MM.1S (cell line): ENCODE data around the gene PROC.
A peak's percentile ranks its signal among the peaks of the same experiment; 100 is the strongest.

Experiments used
- DNase-seq: peaks from one replicate; pipeline ENCODE4 v3.0.0-alpha.2; 2015
- H2AFZ ChIP-seq: fragments of 300-600 bp; sonication (generic); 2 replicates; pipeline ENCODE4 v1.6.0; 2016; ENCODE audit warnings: antibody characterized with exemption, low read length
- H3F3A ChIP-seq: fragments of 300-600 bp; sonication (generic); 2 replicates; pipeline ENCODE4 v1.6.1; 2016; ENCODE audit warnings: mild to moderate bottlenecking, antibody characterized with exemption, low read length, moderate library complexity, mixed read lengths; ENCODE audit not compliant: insufficient read depth
- H3K27ac ChIP-seq: fragments of 300-600 bp; sonication (generic); 2 replicates; pipeline ENCODE4 v1.5.1; 2016; ENCODE audit warnings: mild to moderate bottlenecking, low read length
- H3K27me3 ChIP-seq: fragments of 300-600 bp; sonication (generic); replicated peaks from 2 replicates; pipeline ENCODE4 v1.6.0; 2016; ENCODE audit warnings: low read length; ENCODE audit not compliant: insufficient read depth
- H3K36me3 ChIP-seq: fragments of 300-600 bp; sonication (generic); replicated peaks from 2 replicates; pipeline ENCODE4 v1.6.1; 2016; ENCODE audit warnings: mild to moderate bottlenecking, low read length, mixed read lengths; ENCODE audit not compliant: insufficient read depth
- H3K4me1 ChIP-seq: fragments of 300-600 bp; sonication (generic); 2 replicates; pipeline ENCODE4 v1.6.1; 2016; ENCODE audit warnings: low read length, mixed read lengths
- H3K4me2 ChIP-seq: fragments of 300-600 bp; sonication (generic); 2 replicates; pipeline ENCODE4 v1.6.0; 2016; ENCODE audit warnings: low read depth, low read length
- H3K4me3 ChIP-seq: fragments of 300-600 bp; sonication (generic); 2 replicates; pipeline ENCODE4 v1.5.1; 2016; ENCODE audit warnings: low read length, mixed read lengths
- H3K79me2 ChIP-seq: fragments of 300-600 bp; sonication (generic); 2 replicates; pipeline ENCODE4 v1.6.1; 2016; ENCODE audit warnings: mixed run types, low read length, mixed read lengths
- H3K9ac ChIP-seq: fragments of 300-600 bp; sonication (generic); 2 replicates; pipeline ENCODE4 v1.6.1; 2016; ENCODE audit warnings: low read length, mixed read lengths
- H3K9me2 ChIP-seq: fragments of 300-600 bp; sonication (generic); replicated peaks from 2 replicates; pipeline ENCODE4 v1.6.1; 2016; ENCODE audit warnings: mild to moderate bottlenecking, low read length, mixed read lengths; ENCODE audit not compliant: insufficient read depth
- H3K9me3 ChIP-seq: fragments of 300-600 bp; sonication (generic); replicated peaks from 2 replicates; pipeline ENCODE4 v1.6.1; 2016; ENCODE audit warnings: mild to moderate bottlenecking, low read length, mixed read lengths; ENCODE audit not compliant: insufficient read depth
- H4K20me1 ChIP-seq: fragments of 300-600 bp; sonication (generic); 2 replicates; pipeline ENCODE4 v1.6.1; 2016; ENCODE audit warnings: mild to moderate bottlenecking, low read length, moderate library complexity, mixed read lengths; ENCODE audit not compliant: insufficient read depth
- EZH2 ChIP-seq: fragments of 300-600 bp; sonication (generic); optimal IDR thresholded peaks from 2 replicates; pipeline ENCODE3; 2017; ENCODE audit warnings: low read depth, mild to moderate bottlenecking, antibody characterized with exemption, low read length, mixed read lengths
- EZH2phosphoT487 ChIP-seq: fragments of 300-600 bp; sonication (generic); IDR thresholded peaks from 2 replicates; pipeline ENCODE4 v1.6.1; 2018; ENCODE audit warnings: antibody characterized with exemption, low read length
- TF ChIP-seq, protein P1 (sequence below): fragments of 300-600 bp; sonication (generic); IDR thresholded peaks from 2 replicates; pipeline ENCODE4 v1.5.1; 2016; ENCODE audit warnings: antibody characterized with exemption, low read length, mixed read lengths

The PROC gene

DNA sequence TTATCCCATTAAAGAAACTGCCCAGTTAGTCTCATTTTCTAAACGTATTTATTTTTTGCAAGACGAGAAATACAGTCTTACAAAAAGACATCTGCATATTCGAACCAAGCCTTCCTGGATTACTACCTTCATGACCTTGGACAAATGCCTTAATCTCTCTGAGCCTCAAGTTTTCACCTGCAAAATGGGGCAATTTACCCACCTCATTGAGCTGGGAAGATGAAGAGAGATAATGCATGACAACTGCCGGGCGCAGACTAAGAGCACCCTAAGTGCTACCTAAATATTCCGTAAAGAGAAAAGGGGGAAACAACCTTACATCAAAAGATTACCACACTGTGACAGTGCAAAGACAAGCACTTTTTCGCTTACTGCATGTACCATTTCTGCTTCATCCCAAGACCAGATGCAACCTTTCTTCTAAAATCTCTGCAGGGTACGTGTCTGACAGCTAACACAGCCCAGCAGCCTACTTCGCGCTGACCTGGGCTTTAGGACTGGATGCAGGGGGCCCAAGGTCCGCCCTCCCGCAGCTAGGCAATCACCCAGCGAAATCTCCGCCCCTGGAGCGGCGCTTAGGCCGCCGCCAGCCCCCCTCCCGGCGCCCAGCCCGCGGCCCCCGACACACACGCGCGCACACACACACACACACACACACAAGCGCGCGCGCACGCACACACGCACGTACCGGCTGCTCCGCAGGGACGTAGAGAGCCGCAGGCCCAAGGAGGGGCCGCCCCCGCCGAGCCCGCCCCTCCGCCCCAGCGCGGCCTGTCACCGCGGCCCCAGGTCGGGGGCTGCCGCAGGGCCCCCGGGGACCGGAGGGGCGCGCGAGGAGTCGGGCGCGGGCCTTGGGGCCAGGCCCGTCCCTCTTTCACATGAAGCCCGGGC is 31.2 kb upstream of the PROC start:
- DNase-seq: peak; percentile 92
- H3K79me2 ChIP-seq: peaks cover 49% of the 10 kb centered on the region
- peaks cover 29% of the 10 kb centered on the region for H3K4me1 ChIP-seq
- H3K9me2 ChIP-seq: no peaks in the 10 kb centered on the region
- H3K4me2 ChIP-seq: peak overlapping the region; percentile 67
- H3K36me3 ChIP-seq: no peaks in the 10 kb centered on the region
- H3K27ac ChIP-seq: peak overlapping the region; percentile 99
- TF ChIP-seq EZH2 (no peak), EZH2phosphoT487 (no peak)
- TF ChIP-seq, protein P1, sequence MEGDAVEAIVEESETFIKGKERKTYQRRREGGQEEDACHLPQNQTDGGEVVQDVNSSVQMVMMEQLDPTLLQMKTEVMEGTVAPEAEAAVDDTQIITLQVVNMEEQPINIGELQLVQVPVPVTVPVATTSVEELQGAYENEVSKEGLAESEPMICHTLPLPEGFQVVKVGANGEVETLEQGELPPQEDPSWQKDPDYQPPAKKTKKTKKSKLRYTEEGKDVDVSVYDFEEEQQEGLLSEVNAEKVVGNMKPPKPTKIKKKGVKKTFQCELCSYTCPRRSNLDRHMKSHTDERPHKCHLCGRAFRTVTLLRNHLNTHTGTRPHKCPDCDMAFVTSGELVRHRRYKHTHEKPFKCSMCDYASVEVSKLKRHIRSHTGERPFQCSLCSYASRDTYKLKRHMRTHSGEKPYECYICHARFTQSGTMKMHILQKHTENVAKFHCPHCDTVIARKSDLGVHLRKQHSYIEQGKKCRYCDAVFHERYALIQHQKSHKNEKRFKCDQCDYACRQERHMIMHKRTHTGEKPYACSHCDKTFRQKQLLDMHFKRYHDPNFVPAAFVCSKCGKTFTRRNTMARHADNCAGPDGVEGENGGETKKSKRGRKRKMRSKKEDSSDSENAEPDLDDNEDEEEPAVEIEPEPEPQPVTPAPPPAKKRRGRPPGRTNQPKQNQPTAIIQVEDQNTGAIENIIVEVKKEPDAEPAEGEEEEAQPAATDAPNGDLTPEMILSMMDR: no peak
- peak overlapping the region; percentile 99 for H3K9ac ChIP-seq
- no peaks in the 10 kb centered on the region for H3K9me3 ChIP-seq
- peak overlapping the region; percentile 50 for H2AFZ ChIP-seq
- H3F3A ChIP-seq: peaks cover 28% of the 10 kb centered on the region
- peak overlapping the region; percentile 88 for H3K4me3 ChIP-seq
- no peaks in the 10 kb centered on the region for H3K27me3 ChIP-seq
- H4K20me1 ChIP-seq: 0 out of 2 replicates have a peak, but pooled peaks cover 4% of the 10 kb centered on the region

DNA sequence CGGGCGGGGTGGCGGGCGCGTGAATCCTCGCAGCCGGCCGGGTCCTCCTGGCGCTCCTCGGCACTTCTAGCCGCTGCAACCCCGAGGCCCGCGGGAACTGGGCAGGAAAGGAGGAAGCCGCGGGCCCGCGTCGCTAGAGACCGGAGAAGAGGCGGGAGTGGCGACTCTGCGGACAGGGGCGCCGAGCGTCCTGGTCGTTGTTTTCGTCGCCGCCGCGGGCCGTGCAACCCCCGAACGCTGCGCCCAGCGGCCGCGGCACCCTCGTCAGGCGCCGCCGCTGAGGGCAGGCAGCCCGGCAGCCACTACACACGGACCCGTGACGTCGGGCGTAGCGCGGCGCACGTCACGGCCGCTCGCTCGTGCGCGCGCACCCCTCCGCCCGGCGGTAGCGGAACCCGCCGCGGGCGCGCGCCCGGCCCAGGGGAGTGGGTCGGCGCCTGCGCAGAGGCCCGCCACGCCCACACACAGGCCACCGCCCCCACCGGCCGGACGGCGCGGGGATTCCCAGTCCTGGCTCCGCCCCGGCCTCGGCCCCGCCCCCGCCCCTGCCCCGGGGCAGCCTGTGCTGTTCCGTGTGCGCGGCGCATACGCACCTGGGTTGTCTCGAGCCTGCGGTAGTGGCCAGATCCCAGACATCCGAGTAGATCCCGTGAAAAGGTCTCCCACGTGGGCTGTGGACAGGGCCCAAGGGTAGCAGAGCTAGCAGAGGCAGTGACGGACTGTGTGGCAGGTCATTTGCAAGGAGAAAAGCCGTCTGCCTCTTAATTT is 30.4 kb upstream of the PROC start, which contains the start of gene MAP3K2:
Gene MAP3K2 (minus strand): TSS at position 321 of the 768 bp plus-strand sequence. CDS start 44,846 bp downstream, outside the sequence.
- H3K27ac ChIP-seq: peak within 1 kb of the TSS; percentile 99
- DNase-seq: peak; percentile 93
- no peak for TF ChIP-seq EZH2phosphoT487
- TF ChIP-seq, protein P1: no peak
- TF ChIP-seq EZH2: no peak
- peaks cover 29% of the 10 kb centered on the region for H3K4me1 ChIP-seq
- H3F3A ChIP-seq: peaks cover 28% of the 10 kb centered on the region
- H3K9me2 ChIP-seq: no peaks in the 10 kb centered on the region
- H3K4me2 ChIP-seq: peak within 1 kb of the TSS; percentile 82
- H3K79me2 ChIP-seq: peaks cover 41% of the 10 kb centered on the region
- no peaks in the 10 kb centered on the region for H3K9me3 ChIP-seq
- no peaks in the 10 kb centered on the region for H3K27me3 ChIP-seq
- H3K9ac ChIP-seq: peak within 1 kb of the TSS; percentile 99
- 0 out of 2 replicates have a peak, but pooled peaks cover 4% of the 10 kb centered on the region for H4K20me1 ChIP-seq
- H3K4me3 ChIP-seq: peak within 1 kb of the TSS; percentile 88
- no peaks in the 10 kb centered on the region for H3K36me3 ChIP-seq
- peak within 1 kb of the TSS; percentile 56 for H2AFZ ChIP-seq

DNA sequence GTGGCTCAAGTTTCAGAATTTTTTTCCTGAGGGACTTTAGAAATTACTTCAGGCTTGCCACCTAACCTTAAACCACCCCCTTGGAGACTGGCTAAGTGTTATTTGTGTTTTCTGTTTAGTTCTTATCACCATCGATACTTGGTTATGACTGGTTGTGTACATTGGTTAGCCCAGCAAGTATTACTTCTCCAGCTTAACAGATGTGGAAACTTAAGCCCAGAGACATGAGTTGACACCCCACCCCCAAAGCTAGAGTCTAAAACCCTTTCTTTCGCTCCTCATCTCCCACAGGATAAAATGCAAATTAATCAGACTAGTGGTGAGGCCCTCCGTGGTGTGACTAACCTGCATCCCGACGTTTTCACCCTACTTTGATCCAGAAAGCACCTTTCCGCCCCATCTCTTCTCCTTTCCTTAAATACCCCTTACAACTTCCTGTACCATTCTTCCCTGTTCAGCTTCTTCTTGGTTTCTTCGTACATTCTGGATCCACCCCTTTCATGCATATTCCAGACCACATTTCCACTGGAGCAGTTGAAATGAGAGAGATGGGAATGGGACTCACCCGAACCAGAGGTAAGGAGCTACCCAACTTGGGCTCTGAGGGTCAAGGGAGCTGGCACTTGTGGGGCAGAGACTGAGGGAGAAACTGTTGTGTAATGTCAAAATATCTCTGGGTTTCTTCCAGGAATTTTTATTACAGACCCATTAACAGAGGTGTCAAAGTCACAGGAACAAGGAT is 29.6 kb upstream of the PROC start:
- Histone ChIP-seq H3K27me3 (no peaks in the 10 kb centered on the region), H3K36me3 (no peaks in the 10 kb centered on the region), H3K4me1 (peaks cover 29% of the 10 kb centered on the region), H3K4me3 (peak overlapping the region; percentile 58), H2AFZ (peak overlapping the region; percentile 56), H3K9me2 (no peaks in the 10 kb centered on the region), H3K79me2 (peaks cover 33% of the 10 kb centered on the region), H3K9me3 (no peaks in the 10 kb centered on the region), H3K4me2 (peak overlapping the region; percentile 82), H3F3A (peaks cover 28% of the 10 kb centered on the region), H4K20me1 (0 out of 2 replicates have a peak, but pooled peaks cover 4% of the 10 kb centered on the region), H3K27ac (peak overlapping the region; percentile 86), H3K9ac (peak overlapping the region; percentile 78)
- no peak for DNase-seq
- no peak for TF ChIP-seq EZH2
- no peak for TF ChIP-seq EZH2phosphoT487
- TF ChIP-seq, protein P1: no peak
